Vagina (tissue), 2 donors: ENCODE results near the gene SIGLEC12.

ENCODE experiments used
- POLR2A ChIP-seq, 2 donors: fragments of 450-650 bp; IDR thresholded peaks; one replicate each; pipeline ENCODE4 v1.6.1; 2017; ENCODE audit warnings: antibody characterized with exemption in 2 of 2, mild to moderate bottlenecking in 2 of 2, moderate library complexity in 2 of 2
- POLR2AphosphoS5 ChIP-seq, 2 donors: sonication (generic); formaldehyde crosslinking; IDR thresholded peaks; one replicate each; pipeline ENCODE4 v1.9.0; 2017; ENCODE audit warnings: antibody characterized with exemption in 2 of 2, mild to moderate bottlenecking in 2 of 2, low read depth in 1 of 2; ENCODE audit not compliant: insufficient read depth in 1 of 2
- TF ChIP-seq, protein P1 (sequence below), 3 experiments: fragments of 450-650 bp in 2 of 3; fragments of 200-600 bp in 1 of 3; sonication (generic) in 1 of 3; IDR thresholded peaks; one replicate each; pipeline ENCODE4 v1.5.1; 2017 to 2019; ENCODE audit warnings: antibody characterized with exemption in 3 of 3, mild to moderate bottlenecking in 2 of 3, moderate library complexity in 2 of 3

DNA sequence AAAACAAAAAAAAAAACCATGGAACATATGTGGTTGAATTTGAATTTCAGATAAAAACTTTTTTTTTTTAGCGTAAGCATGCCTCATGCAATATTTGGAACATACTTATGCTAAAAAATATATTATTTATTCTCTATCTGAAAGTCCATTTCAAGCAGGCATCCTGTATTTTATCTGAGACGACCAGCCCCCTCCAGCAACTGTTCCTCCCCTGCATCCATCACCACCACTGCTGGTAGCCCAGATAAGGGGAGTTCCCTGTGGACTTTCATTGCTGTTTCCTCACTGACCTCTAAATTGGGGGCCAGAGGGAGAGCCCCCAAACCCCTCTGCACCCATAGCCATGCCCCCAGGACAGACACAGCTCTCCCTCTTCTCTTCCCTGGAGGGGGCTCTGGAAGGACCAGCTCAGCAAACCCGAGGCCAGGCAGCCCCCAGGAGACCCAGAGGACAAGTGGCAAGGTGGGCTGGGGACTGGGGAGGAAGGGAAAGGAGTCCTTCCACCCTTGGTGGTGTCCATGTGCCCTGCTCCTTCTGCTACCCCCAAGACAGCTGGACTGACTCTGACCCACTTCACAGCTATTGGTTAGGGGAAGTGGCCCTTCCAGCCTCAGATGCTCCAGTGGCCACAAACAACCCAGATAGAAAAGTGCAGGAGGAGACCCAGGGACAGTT is 6.6 kb upstream of the SIGLEC12 start:
- TF ChIP-seq, protein P1, sequence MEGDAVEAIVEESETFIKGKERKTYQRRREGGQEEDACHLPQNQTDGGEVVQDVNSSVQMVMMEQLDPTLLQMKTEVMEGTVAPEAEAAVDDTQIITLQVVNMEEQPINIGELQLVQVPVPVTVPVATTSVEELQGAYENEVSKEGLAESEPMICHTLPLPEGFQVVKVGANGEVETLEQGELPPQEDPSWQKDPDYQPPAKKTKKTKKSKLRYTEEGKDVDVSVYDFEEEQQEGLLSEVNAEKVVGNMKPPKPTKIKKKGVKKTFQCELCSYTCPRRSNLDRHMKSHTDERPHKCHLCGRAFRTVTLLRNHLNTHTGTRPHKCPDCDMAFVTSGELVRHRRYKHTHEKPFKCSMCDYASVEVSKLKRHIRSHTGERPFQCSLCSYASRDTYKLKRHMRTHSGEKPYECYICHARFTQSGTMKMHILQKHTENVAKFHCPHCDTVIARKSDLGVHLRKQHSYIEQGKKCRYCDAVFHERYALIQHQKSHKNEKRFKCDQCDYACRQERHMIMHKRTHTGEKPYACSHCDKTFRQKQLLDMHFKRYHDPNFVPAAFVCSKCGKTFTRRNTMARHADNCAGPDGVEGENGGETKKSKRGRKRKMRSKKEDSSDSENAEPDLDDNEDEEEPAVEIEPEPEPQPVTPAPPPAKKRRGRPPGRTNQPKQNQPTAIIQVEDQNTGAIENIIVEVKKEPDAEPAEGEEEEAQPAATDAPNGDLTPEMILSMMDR (IDR thresholded peaks at IDR 0.05), result no peak
- TF ChIP-seq POLR2AphosphoS5 (IDR thresholded peaks at IDR 0.05; ENCODE audit: insufficient read depth in 1 of 2, low read depth in 1 of 2) (no peak), POLR2A (IDR thresholded peaks at IDR 0.05) (no peak)
